SK-N-SH treated with all-trans-retinoic acid at 6 μM for 48 hours (cell line): Measurements from ENCODE around the gene NOSTRIN.

ENCODE experiments used
- ISL1 ChIP-seq: fragments of 250-450 bp; sonication (Bioruptor Pico); IDR thresholded peaks from 2 replicates; pipeline ENCODE4 v2.1.2; 2022; ENCODE audit warnings: mild to moderate bottlenecking, moderate library complexity
- OSR1 ChIP-seq: fragments of 250-450 bp; sonication (Bioruptor Pico); IDR thresholded peaks from 2 replicates; pipeline ENCODE4 v1.8.0; 2022; ENCODE audit warnings: moderate library complexity, mild to moderate bottlenecking, inconsistent platforms
- PATZ1 ChIP-seq: fragments of 250-450 bp; sonication (Bioruptor Pico); IDR thresholded peaks from 2 replicates; pipeline ENCODE4 v1.8.0; 2020; ENCODE audit warnings: mild to moderate bottlenecking, moderate library complexity, borderline replicate concordance
- PPARA ChIP-seq: fragments of 250-450 bp; sonication (Bioruptor Pico); IDR thresholded peaks from 2 replicates; pipeline ENCODE4 v1.5.0; 2020; ENCODE audit warnings: mild to moderate bottlenecking, borderline replicate concordance
- RARB ChIP-seq: fragments of 250-450 bp; sonication (Bioruptor Pico); IDR thresholded peaks from 2 replicates; pipeline ENCODE4 v1.8.0; 2021; ENCODE audit warnings: mild to moderate bottlenecking, moderate library complexity
- SNAI2 ChIP-seq: fragments of 250-450 bp; sonication (Bioruptor Pico); IDR thresholded peaks from 2 replicates; pipeline ENCODE4 v1.5.0; 2020; ENCODE audit warnings: mild to moderate bottlenecking, moderate library complexity
- TSHZ2 ChIP-seq: fragments of 250-450 bp; sonication (Bioruptor Pico); IDR thresholded peaks from 2 replicates; pipeline ENCODE4 v1.5.0; 2020; ENCODE audit warnings: mild to moderate bottlenecking, moderate library complexity
- ZFP30 ChIP-seq: fragments of 450-650 bp; formaldehyde crosslinking; IDR thresholded peaks from 2 replicates; pipeline ENCODE4 v1.5.0; 2022; ENCODE audit warnings: mild to moderate bottlenecking, moderate library complexity
- ZNF70 ChIP-seq: fragments of 450-650 bp; formaldehyde crosslinking; IDR thresholded peaks from 2 replicates; pipeline ENCODE4 v1.5.0; 2020; ENCODE audit warnings: mild to moderate bottlenecking, moderate library complexity

DNA sequence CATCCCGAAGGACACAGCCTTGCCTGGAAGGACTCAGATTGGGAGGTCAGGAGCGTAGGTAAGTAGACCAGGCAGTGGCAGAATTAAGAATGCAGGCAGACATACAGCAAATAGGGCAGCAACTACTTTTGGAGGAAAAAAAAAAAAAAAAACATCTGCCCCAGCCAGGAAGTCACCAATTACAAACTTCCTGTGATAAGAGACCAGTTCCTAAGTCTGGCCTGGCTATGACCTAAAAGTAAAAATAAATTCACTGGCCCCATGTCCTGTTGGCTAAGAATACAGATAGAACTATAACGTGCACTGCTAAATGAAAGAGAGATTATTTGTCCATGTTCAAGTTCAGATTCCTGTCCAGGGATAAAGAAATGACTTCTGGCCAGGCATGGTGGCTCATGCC lies 45.2 kb upstream of the NOSTRIN start:
- no peak for TF ChIP-seq OSR1 (CRISPR knock-in tag)
- TF ChIP-seq ZNF70 (CRISPR knock-in tag), result no peak
- TF ChIP-seq ZFP30, result no peak
- no peak for TF ChIP-seq PATZ1 (CRISPR knock-in tag)
- no peak for TF ChIP-seq RARB (CRISPR knock-in tag)
- no peak for TF ChIP-seq ISL1
- no peak for TF ChIP-seq SNAI2 (CRISPR knock-in tag)
- no peak for TF ChIP-seq TSHZ2 (CRISPR knock-in tag)
- TF ChIP-seq PPARA (CRISPR knock-in tag), result no peak
